GM06990 (cell line): Measurements from ENCODE around the gene IQUB.
"Not testable (repeated sequence)": the region's sequence is repeated elsewhere in the genome, so short reads cannot be mapped to it uniquely, and the experiment has no call there.

Experiments
- DNase-seq: peaks from one replicate; pipeline ENCODE4 v3.0.0-alpha.2; 2011; ENCODE audit not compliant: insufficient read length; ENCODE audit errors: extremely low read depth
- H3K27me3 ChIP-seq: replicated peaks from 2 replicates; pipeline ENCODE4 v1.6.0; 2011; ENCODE audit warnings: low read length; ENCODE audit not compliant: control insufficient read depth, insufficient read depth
- H3K36me3 ChIP-seq: 2 replicates; pipeline ENCODE4 v1.5.1; 2011; ENCODE audit warnings: low read length; ENCODE audit not compliant: control insufficient read depth, insufficient read depth
- H3K4me3 ChIP-seq: replicated peaks from 2 replicates; pipeline ENCODE4 v1.5.1; 2011; ENCODE audit warnings: low read depth, mild to moderate bottlenecking, control low read depth, low read length
- CTCF ChIP-seq: IDR thresholded peaks from 2 replicates; pipeline ENCODE4 v1.5.1; 2011; ENCODE audit warnings: low read length, control low read depth, mild to moderate bottlenecking, inconsistent platforms; ENCODE audit not compliant: insufficient read depth, poor library complexity, severe bottlenecking

Gene IQUB

GRCh38 chr7:123424463-123424862, 109.9 kb downstream of the IQUB start:
- H3K36me3 ChIP-seq: no peaks in the 10 kb centered on the region
- H3K27me3 ChIP-seq: no peaks in the 10 kb centered on the region
- TF ChIP-seq CTCF: no peak
- no peak overlapping the region for H3K4me3 ChIP-seq
- DNase-seq: no peak

- no peak for DNase-seq
- no peaks in the 10 kb centered on the region for H3K36me3 ChIP-seq
- H3K27me3 ChIP-seq: no peaks in the 10 kb centered on the region
- no peak for TF ChIP-seq CTCF
- H3K4me3 ChIP-seq: no peak overlapping the region
Observed at GRCh38 chr7:123423622-123424021, 110.8 kb downstream of the IQUB start.

- Histone ChIP-seq H3K36me3 (no peaks in the 10 kb centered on the region), H3K27me3 (no peaks in the 10 kb centered on the region), H3K4me3 (no peak overlapping the region)
- TF ChIP-seq CTCF: no peak
- DNase-seq: no peak
Observed at GRCh38 chr7:123417580-123417979, 116.8 kb downstream of the IQUB start.

- Histone ChIP-seq H3K27me3 (no peaks in the 10 kb centered on the region), H3K36me3 (no peaks in the 10 kb centered on the region), H3K4me3 (no peak overlapping the region)
- no peak for TF ChIP-seq CTCF
- DNase-seq: no peak
Observed at GRCh38 chr7:123415625-123416024, 118.8 kb downstream of the IQUB start.

GRCh38 chr7:123410273-123410904, 124.0 kb downstream of the IQUB start:
- DNase-seq: no peak
- Histone ChIP-seq H3K27me3 (no peaks in the 10 kb centered on the region), H3K4me3 (no peak overlapping the region), H3K36me3 (no peaks in the 10 kb centered on the region)
- no peak for TF ChIP-seq CTCF

- H3K27me3 ChIP-seq, DNase-seq, H3K36me3 ChIP-seq, H3K4me3 ChIP-seq: not testable (repeated sequence)
Observed at GRCh38 chr7:123407951-123408350, 126.4 kb downstream of the IQUB start.
